Bronchial smooth muscle cell (primary cell): ENCODE measurements around the gene DERA. TPM values are rescaled to one million over a fixed set of nuclear protein-coding genes. Genes with fewer than 3 reads are reported as not detected.

ENCODE experiments used
- total RNA-seq: library from RNA; depleted of rRNA; stranded (reverse); fragments of >200 nt; gene quantifications from 2 replicates; pipeline ENCODE4 v1.2.1, GENCODE V29; 2014

Gene DERA
- 41.4 and 43.8 TPM in 2 replicates for total RNA-seq

GRCh38 chr12:15910864-15911721 lies at the start of gene DERA:
Gene DERA (plus strand): TSS chr12:15911332. CDS start chr12:15911384, 52 bp downstream.

GRCh38 chr12:15882118-15882971 lies 28.8 kb upstream of the DERA start, which contains the start of gene STRAP:
Gene STRAP (plus strand): TSS chr12:15882387. CDS start chr12:15882708, 321 bp downstream.

Other genes starting within 250 kb of the DERA start
- 60.5 and 69.1 TPM in 2 replicates for gene EPS8, start 121.9 kb upstream of the DERA start, total RNA-seq
- gene STRAP, start 28.9 kb upstream of the DERA start, total RNA-seq = 42.6 and 56.1 TPM in 2 replicates